Gastrocnemius medialis (tissue), 4 donors: ENCODE data around the gene CELSR1.

Experiments used
- POLR2A ChIP-seq, 2 donors: fragments of 450-650 bp; IDR thresholded peaks; one replicate each; pipeline ENCODE4 v1.6.1; 2017; ENCODE audit warnings: antibody characterized with exemption in 2 of 2, mild to moderate bottlenecking in 2 of 2, moderate library complexity in 2 of 2
- TF ChIP-seq, protein P1 (sequence below), 5 experiments: fragments of 450-650 bp in 3 of 5; fragments of 200-600 bp in 2 of 5; sonication (generic) in 2 of 5; IDR thresholded peaks in 4 of 5; conservative IDR thresholded peaks in 1 of 5; 1 replicate in 4 of 5; 2 replicates in 1 of 5; pipeline ENCODE4 v1.5.1; 2016 to 2019; ENCODE audit warnings: antibody characterized with exemption in 5 of 5, mild to moderate bottlenecking in 3 of 5, moderate library complexity in 3 of 5

DNA sequence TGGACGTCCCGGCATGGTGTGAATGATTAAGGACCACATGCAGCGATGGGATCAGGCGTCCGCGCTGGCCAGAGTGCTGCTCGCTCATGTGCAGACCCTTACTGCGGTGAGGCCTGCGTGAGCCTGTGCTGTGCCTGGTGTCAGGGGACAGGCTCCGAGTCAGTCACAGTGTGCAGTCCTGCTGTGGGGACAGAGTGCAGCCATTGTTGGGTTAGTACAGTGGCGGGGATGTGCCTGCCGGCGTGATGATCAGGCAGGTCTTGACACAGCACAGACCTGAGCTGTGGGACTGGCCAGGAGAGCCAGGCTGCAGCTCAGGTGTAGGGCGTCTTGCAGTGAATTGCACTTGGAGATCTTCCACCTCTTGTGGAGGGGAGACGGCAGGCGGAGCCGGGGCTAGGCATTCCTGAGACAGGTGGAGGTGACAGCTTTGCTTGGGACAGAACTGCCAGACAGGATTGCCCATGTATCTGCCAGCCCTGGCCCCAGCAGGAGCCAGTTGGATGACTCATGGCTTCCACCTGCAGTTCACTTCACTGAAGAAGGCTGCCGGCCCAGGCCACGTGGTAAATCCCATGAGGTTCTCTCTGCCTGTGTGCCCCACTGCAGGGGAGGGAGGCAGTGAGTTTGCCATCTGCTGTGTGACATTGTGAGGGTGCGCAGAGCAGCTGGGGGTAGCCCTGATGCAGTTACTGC is 184.6 kb downstream of the CELSR1 start:
- no peak for TF ChIP-seq POLR2A (IDR thresholded peaks at IDR 0.05)
- TF ChIP-seq, protein P1, sequence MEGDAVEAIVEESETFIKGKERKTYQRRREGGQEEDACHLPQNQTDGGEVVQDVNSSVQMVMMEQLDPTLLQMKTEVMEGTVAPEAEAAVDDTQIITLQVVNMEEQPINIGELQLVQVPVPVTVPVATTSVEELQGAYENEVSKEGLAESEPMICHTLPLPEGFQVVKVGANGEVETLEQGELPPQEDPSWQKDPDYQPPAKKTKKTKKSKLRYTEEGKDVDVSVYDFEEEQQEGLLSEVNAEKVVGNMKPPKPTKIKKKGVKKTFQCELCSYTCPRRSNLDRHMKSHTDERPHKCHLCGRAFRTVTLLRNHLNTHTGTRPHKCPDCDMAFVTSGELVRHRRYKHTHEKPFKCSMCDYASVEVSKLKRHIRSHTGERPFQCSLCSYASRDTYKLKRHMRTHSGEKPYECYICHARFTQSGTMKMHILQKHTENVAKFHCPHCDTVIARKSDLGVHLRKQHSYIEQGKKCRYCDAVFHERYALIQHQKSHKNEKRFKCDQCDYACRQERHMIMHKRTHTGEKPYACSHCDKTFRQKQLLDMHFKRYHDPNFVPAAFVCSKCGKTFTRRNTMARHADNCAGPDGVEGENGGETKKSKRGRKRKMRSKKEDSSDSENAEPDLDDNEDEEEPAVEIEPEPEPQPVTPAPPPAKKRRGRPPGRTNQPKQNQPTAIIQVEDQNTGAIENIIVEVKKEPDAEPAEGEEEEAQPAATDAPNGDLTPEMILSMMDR (IDR thresholded peaks at IDR 0.05 in 4 of 5, conservative IDR thresholded peaks at IDR 0.05 in 1 of 5), result no peak
